ENCODE results near the gene IFITM1.
"Not testable (repeated sequence)": the region's sequence is repeated elsewhere in the genome, so short reads cannot be mapped to it uniquely, and the experiment has no call there.

Gene IFITM1

GRCh38 chr11:285021-285893 lies 28.6 kb upstream of the IFITM1 start:
- in situ Hi-C loops (cut with HindIII; ENCODE audit: low pct_unique_long_range_greater_than_20kb, low sequenced_read_pairs), result no loop called here
- TF ChIP-seq JUND (IDR thresholded peaks at IDR 0.05; ENCODE audit: low read depth), result no peak
- peak in 1 of 2 experiments; percentile 0 for DNase-seq (ENCODE audit: low read depth in 1 of 2, low spot score in 1 of 2)

DNA sequence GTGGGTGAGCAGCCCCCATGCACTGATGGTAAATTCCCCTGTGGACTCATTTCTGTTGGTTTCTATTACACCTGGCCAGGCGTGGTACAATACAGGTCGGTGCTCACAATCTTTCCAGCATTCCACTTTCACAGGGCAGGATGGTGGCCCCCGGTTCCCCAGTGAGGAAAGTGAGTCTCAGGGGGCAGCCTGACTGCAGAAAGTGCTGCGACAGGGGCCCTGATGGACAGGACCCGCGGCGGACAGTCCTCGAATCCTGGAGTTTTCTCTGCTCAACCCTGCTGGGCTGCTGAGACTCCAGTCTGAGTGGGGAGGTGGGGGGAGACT lies 28.0 kb upstream of the IFITM1 start:
- in situ Hi-C loops (cut with HindIII; ENCODE audit: low pct_unique_long_range_greater_than_20kb, low sequenced_read_pairs), result no loop called here
- no peak for TF ChIP-seq JUND (IDR thresholded peaks at IDR 0.05; ENCODE audit: low read depth)
- peak in 1 of 2 experiments; percentile 1 for DNase-seq (ENCODE audit: low read depth in 1 of 2, low spot score in 1 of 2)

- in situ Hi-C loops (cut with HindIII; ENCODE audit: low pct_unique_long_range_greater_than_20kb, low sequenced_read_pairs); DNase-seq (ENCODE audit: low read depth in 1 of 2, low spot score in 1 of 2): not testable (repeated sequence)
Measured at GRCh38 chr11:286977-287820, 26.6 kb upstream of the IFITM1 start.

DNA sequence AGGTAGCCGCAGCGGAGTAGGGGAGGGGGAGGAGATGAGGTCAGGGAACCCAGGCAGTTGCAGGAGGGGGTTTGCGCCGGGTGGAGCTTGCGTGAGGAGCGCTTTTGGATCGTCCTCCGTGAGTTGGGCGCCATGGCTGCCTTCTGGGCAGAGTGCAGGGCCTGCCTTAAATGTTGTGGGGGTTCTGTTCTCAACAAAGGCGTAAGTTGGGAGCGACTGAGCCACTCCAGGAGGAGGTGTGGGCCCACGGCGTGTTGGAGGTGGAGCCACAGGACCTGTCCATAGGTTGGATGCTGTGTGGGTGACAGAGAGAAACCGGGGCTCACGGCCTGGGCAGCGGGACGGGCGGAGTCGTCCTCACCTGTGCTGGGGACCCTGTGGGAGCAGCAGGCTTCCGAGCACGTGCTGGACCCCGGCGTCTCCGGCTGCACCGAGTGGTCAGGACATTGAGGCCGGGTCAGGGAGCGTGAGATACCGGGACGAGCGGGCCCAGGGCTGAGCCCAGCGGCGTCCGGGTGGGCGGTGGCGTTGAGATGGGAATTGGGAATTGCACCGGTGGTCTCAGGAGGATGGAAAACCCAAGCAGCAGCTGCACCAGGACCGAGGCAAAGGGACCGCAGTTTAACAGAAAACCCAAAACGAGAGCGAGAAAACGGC lies 25.9 kb upstream of the IFITM1 start:
- TF ChIP-seq JUND (IDR thresholded peaks at IDR 0.05; ENCODE audit: low read depth), result no peak
- in situ Hi-C loops (cut with HindIII; ENCODE audit: low pct_unique_long_range_greater_than_20kb, low sequenced_read_pairs), result no loop called here

GRCh38 chr11:288478-289397 lies 25.1 kb upstream of the IFITM1 start, which contains the start of gene PGGHG:
TSS of gene PGGHG (plus strand) at chr11:289126. CDS start at chr11:289817, 691 bp downstream.
- no peak for TF ChIP-seq JUND (IDR thresholded peaks at IDR 0.05; ENCODE audit: low read depth)
- peak; percentile 72 to 88 for DNase-seq (ENCODE audit: low read depth in 1 of 2, low spot score in 1 of 2)
- in situ Hi-C loops (cut with HindIII; ENCODE audit: low pct_unique_long_range_greater_than_20kb, low sequenced_read_pairs), result no loop called here

More for the DNA sequence above, 25.9 kb upstream of the IFITM1 start:
- peak in 1 of 2 experiments; percentile 1 for DNase-seq (ENCODE audit: low read depth in 1 of 2, low spot score in 1 of 2)

GRCh38 chr11:289398-289711 lies 24.5 kb upstream of the IFITM1 start:
- no peak for TF ChIP-seq JUND (IDR thresholded peaks at IDR 0.05; ENCODE audit: low read depth)
- DNase-seq (ENCODE audit: low read depth in 1 of 2, low spot score in 1 of 2), result no peak
- in situ Hi-C loops (cut with HindIII; ENCODE audit: low pct_unique_long_range_greater_than_20kb, low sequenced_read_pairs), result no loop called here

GRCh38 chr11:289712-290620 lies 23.9 kb upstream of the IFITM1 start:
- in situ Hi-C loops (cut with HindIII; ENCODE audit: low pct_unique_long_range_greater_than_20kb, low sequenced_read_pairs), result no loop called here
- no peak for DNase-seq (ENCODE audit: low read depth in 1 of 2, low spot score in 1 of 2)
- TF ChIP-seq JUND (IDR thresholded peaks at IDR 0.05; ENCODE audit: low read depth), result no peak

GRCh38 chr11:290621-291231 lies 23.1 kb upstream of the IFITM1 start:
- TF ChIP-seq JUND (IDR thresholded peaks at IDR 0.05; ENCODE audit: low read depth), result no peak
- no peak for DNase-seq (ENCODE audit: low read depth in 1 of 2, low spot score in 1 of 2)
- in situ Hi-C loops (cut with HindIII; ENCODE audit: low pct_unique_long_range_greater_than_20kb, low sequenced_read_pairs), result no loop called here

DNA sequence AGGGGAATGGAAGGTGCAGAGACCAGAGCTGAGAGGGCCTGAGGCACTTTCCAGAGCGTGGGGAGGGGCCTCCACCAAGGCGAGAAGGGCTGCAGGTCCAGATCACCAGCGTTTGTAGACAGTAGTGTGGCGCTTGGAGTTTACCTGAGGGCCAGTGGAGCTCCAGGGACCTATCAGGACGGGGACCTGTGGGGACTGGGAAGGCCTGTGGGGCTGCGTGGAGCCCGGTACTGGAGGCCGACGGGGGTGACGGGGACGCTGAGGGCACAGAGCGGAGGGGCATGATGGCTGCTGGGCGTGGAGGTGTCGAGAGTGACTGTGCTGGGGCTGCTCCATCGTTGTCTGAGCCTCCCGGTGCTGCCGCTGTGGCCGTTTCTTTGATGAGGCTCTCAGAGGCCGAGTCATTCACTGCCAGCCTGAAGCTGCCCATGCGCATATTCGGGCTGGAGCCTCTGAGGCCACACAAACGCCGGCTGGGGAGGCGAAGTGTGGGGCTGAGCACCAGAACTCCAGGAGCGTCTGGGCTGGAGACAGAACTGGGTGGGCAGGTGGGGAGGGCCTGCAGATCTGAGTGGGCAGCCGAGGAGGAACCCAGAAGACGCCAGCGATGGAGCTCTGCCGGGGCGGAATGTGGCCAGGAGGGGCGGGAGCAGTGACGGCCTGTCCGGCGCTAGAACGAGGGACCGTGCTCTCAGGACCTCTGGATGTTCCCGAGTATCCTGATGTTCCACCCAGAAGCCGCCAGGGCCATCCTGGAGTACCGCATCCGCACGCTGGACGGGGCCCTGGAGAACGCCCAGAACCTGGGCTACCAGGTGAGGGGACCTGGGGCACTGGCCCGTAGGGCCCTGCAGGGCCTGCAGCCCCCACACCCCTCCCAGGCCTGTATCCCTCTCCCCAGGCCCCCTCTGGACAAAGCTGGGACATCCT lies 22.3 kb upstream of the IFITM1 start:
- no peak for DNase-seq (ENCODE audit: low read depth in 1 of 2, low spot score in 1 of 2)
- no peak for TF ChIP-seq JUND (IDR thresholded peaks at IDR 0.05; ENCODE audit: low read depth)
- in situ Hi-C loops (cut with HindIII; ENCODE audit: low pct_unique_long_range_greater_than_20kb, low sequenced_read_pairs), result no loop called here

Measured in T47D (cell line).